HepG2 (cell line): Measurements from ENCODE around the gene REPS2. TPM values are rescaled to one million over a fixed set of nuclear protein-coding genes. Genes with fewer than 3 reads are reported as not detected.

Experiments
- AHDC1 ChIP-seq: sonication (generic); formaldehyde crosslinking; IDR thresholded peaks from 2 replicates; pipeline ENCODE4 v1.5.1; 2020; ENCODE audit warnings: mild to moderate bottlenecking, missing genetic modification reagents, borderline replicate concordance
- CREB1 ChIP-seq, 2 experiments: fragments of 450-650 bp in 1 of 2; IDR thresholded peaks; 2 replicates each; pipeline ENCODE4 v1.6.1; 2016 to 2017; ENCODE audit warnings: control low read depth in 1 of 2, mild to moderate bottlenecking in 1 of 2, missing compliant biosample characterization in 1 of 2, missing genetic modification characterization in 1 of 2
- HNF4A ChIP-seq: sonication (generic); formaldehyde crosslinking; IDR thresholded peaks from 2 replicates; pipeline ENCODE4 v1.4.0; 2020; ENCODE audit warnings: missing genetic modification reagents
- IRF1 ChIP-seq: sonication (generic); formaldehyde crosslinking; IDR thresholded peaks from 2 replicates; pipeline ENCODE4 v1.4.0; 2020; ENCODE audit warnings: low read depth, mild to moderate bottlenecking, missing genetic modification reagents
- MAFK ChIP-seq, 2 experiments: IDR thresholded peaks in 1 of 2; conservative IDR thresholded peaks in 1 of 2; 2 replicates each; pipeline ENCODE4 v1.6.1; 2011; ENCODE audit warnings: improper control_type of control experiment in 2 of 2, low read length in 2 of 2
- MIER3 ChIP-seq: IDR thresholded peaks from 2 replicates; pipeline ENCODE4 v1.6.1; 2016; ENCODE audit warnings: missing compliant biosample characterization, borderline replicate concordance
- NFAT5 ChIP-seq: sonication (generic); formaldehyde crosslinking; IDR thresholded peaks from 2 replicates; pipeline ENCODE4 v1.4.0; 2020; ENCODE audit warnings: missing genetic modification reagents
- RBM39 ChIP-seq: fragments of 200-400 bp; formaldehyde crosslinking; IDR thresholded peaks from one replicate; pipeline ENCODE4 v1.6.1; 2018; ENCODE audit warnings: antibody characterized with exemption, mild to moderate bottlenecking, low read depth, low read length; ENCODE audit not compliant: poor library complexity, severe bottlenecking
- ZBTB8A ChIP-seq: sonication (generic); formaldehyde crosslinking; IDR thresholded peaks from 2 replicates; pipeline ENCODE4 v1.4.0; 2020; ENCODE audit warnings: mild to moderate bottlenecking, low read depth, missing genetic modification reagents, borderline replicate concordance
- ZNF232 ChIP-seq: sonication (generic); formaldehyde crosslinking; IDR thresholded peaks from 2 replicates; pipeline ENCODE4 v1.4.0; 2020; ENCODE audit warnings: missing genetic modification reagents, borderline replicate concordance
- ZNF335 ChIP-seq: sonication (generic); formaldehyde crosslinking; IDR thresholded peaks from 2 replicates; pipeline ENCODE4 v1.4.0; 2020; ENCODE audit warnings: missing genetic modification reagents
- ZNF782 ChIP-seq: sonication (generic); formaldehyde crosslinking; IDR thresholded peaks from 2 replicates; pipeline ENCODE4 v1.4.0; 2020; ENCODE audit warnings: missing genetic modification reagents, mild to moderate bottlenecking, borderline replicate concordance
- polyA plus RNA-seq, 8 experiments: library from polyadenylated mRNA; depleted of rRNA in 3 of 8; stranded (reverse) in 7 of 8; unstranded in 1 of 8; fragments of >200 nt; fragmentation: Illumina TruSeq in 4 of 8; extraction: Trizol in 4 of 8; gene quantifications; 2 replicates each; pipeline versions ENCODE4 v1.2.1 to v1.2.3, GENCODE V29; 2011 to 2016; ENCODE audit warnings: low read depth in 4 of 8, missing spikeins in 1 of 8, mixed read lengths in 1 of 8; ENCODE audit not compliant: insufficient read depth in 1 of 8
- total RNA-seq, 5 experiments: library from RNA; depleted of rRNA; stranded (reverse); fragments of >200 nt; fragmentation: Illumina TruSeq; extraction: Trizol; gene quantifications; 2 replicates each; pipeline ENCODE4 v1.2.3, GENCODE V29; 2016; ENCODE audit warnings: low read depth in 1 of 5
- TF ChIP-seq, protein P1 (sequence below): sonication (generic); formaldehyde crosslinking; IDR thresholded peaks from 2 replicates; pipeline ENCODE4 v1.4.0; 2020; ENCODE audit warnings: missing genetic modification reagents

The REPS2 gene
- total and polyA plus RNA-seq, 2 of the 13 experiments (the other 11 are each of a cell fraction or from before 2014, with no cell fraction given): 0.05 to 0.58 TPM

GRCh38 chrX:17000751-17001150 is 54.3 kb downstream of the REPS2 start (continued):
- TF ChIP-seq HNF4A (CRISPR knock-in tag) (peak; percentile 83), ZNF232 (CRISPR knock-in tag) (no peak), ZBTB8A (no peak), MIER3 (no peak), NFAT5 (CRISPR knock-in tag) (no peak), AHDC1 (CRISPR knock-in tag) (0 out of 2 replicates have a peak, but pooled peaks have one; percentile 46), MAFK (conservative IDR thresholded peaks at IDR 0.05 in 1 of 2, IDR thresholded peaks at IDR 0.05 in 1 of 2; ENCODE audit: low read length in 2 of 2) (no peak), IRF1 (CRISPR knock-in tag) (no peak), CREB1 (IDR thresholded peaks at IDR 0.05) (no peak), CREB1 (CRISPR knock-in tag; IDR thresholded peaks at IDR 0.05) (peak; percentile 34; the same call in 1 of the 2 replicates), ZNF782 (CRISPR knock-in tag) (no peak), ZNF335 (CRISPR knock-in tag) (no peak), RBM39 (no peak)
- TF ChIP-seq, protein P1, sequence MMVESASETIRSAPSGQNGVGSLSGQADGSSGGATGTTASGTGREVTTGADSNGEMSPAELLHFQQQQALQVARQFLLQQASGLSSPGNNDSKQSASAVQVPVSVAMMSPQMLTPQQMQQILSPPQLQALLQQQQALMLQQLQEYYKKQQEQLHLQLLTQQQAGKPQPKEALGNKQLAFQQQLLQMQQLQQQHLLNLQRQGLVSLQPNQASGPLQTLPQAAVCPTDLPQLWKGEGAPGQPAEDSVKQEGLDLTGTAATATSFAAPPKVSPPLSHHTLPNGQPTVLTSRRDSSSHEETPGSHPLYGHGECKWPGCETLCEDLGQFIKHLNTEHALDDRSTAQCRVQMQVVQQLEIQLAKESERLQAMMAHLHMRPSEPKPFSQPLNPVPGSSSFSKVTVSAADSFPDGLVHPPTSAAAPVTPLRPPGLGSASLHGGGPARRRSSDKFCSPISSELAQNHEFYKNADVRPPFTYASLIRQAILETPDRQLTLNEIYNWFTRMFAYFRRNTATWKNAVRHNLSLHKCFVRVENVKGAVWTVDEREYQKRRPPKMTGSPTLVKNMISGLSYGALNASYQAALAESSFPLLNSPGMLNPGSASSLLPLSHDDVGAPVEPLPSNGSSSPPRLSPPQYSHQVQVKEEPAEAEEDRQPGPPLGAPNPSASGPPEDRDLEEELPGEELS (CRISPR knock-in tag): no peak
